PFSK-1 (cell line): ENCODE results near the gene DND1.

Source experiments
- POLR2AphosphoS5 ChIP-seq: IDR thresholded peaks from 2 replicates; pipeline ENCODE4 v1.6.1; 2012; ENCODE audit warnings: low read depth, mild to moderate bottlenecking, control low read depth, low read length, moderate library complexity
- REST ChIP-seq, 2 experiments: IDR thresholded peaks; 2 replicates each; pipeline versions ENCODE4 v1.6.1 to v1.8.0; 2011 to 2012; ENCODE audit warnings: low read depth in 2 of 2, low read length in 2 of 2, control low read depth in 1 of 2, inconsistent platforms in 1 of 2, mild to moderate bottlenecking in 1 of 2, moderate library complexity in 1 of 2; ENCODE audit not compliant: insufficient read depth in 1 of 2
- SIN3A ChIP-seq: IDR thresholded peaks from 2 replicates; pipeline ENCODE4 v1.6.1; 2012; ENCODE audit warnings: mild to moderate bottlenecking, low read length, moderate library complexity, borderline replicate concordance; ENCODE audit not compliant: insufficient read depth
- TAF1 ChIP-seq: IDR thresholded peaks from 2 replicates; pipeline ENCODE4 v1.6.1; 2012; ENCODE audit warnings: low read length, control low read depth, borderline replicate concordance; ENCODE audit not compliant: insufficient read depth

GRCh38 chr5:140631036-140631417 is 42.3 kb downstream of the DND1 start:
- TF ChIP-seq SIN3A: no peak
- no peak for TF ChIP-seq POLR2AphosphoS5
- no peak for TF ChIP-seq REST (IDR thresholded peaks at IDR 0.05; ENCODE audit: insufficient read depth in 1 of 2, low read depth in 2 of 2, low read length in 2 of 2)
- TF ChIP-seq TAF1: no peak
